HG03439 (cell line): ENCODE results near the gene PRR15L.
"Not testable (repeated sequence)": the region's sequence is repeated elsewhere in the genome, so short reads cannot be mapped to it uniquely, and the experiment has no call there.

Experiments
- ATAC-seq: cut with Tn5 transposase; IDR thresholded peaks from one replicate; pipeline ENCODE4 v1.9.1; 2021; ENCODE audit warnings: mild to moderate bottlenecking, moderate library complexity; ENCODE audit not compliant: unreplicated experiment

PRR15L gene

DNA sequence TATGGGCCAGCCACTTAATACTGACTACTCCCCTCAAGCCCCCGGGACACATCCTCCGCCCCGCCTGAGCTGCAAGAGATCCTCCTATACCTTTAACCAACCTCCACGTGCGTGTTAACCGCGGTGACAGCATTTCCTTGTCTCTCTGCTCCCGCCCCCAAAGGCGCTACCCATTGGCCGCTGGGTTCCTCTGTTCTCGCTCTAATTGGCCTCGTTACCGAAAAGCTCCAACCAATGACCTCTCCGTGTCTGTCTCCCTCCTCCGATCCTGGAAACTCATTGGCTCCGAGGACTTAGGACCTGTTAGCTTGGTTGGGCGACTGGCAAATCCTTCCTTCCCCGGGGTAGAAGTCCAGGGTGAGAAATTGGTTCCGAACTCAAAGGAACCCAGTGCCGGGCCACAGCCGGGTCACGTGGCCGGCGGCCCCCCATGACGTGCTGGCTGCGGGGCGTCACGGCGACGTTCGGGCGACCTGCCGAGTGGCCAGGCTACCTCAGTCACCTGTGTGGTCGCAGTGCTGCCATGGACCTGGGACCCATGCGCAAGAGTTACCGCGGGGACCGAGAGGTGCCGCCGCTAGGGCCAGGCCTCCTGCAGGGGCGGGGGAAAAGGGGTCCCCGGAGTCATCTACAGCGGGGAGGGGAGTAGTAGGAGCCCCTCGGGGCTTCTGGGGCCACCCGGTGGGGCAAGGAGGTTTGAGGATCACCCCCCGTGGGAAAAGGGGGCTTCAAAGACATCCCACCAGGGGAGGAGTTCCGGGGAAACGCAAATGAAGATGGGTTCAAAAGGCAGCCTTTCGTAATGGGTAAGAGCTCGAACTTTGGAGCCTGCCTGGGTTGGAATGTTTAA is 16.2 kb downstream of the PRR15L start, which contains the start of gene PNPO:
TSS of gene PNPO (plus strand) at position 326 of the 850 bp plus-strand sequence. CDS start at position 431, 105 bp downstream.
- peak; percentile 93 for ATAC-seq

- ATAC-seq, result no peak
These were observed 19.7 kb downstream of the PRR15L start for GRCh38 chr17:47937941-47938340.

DNA sequence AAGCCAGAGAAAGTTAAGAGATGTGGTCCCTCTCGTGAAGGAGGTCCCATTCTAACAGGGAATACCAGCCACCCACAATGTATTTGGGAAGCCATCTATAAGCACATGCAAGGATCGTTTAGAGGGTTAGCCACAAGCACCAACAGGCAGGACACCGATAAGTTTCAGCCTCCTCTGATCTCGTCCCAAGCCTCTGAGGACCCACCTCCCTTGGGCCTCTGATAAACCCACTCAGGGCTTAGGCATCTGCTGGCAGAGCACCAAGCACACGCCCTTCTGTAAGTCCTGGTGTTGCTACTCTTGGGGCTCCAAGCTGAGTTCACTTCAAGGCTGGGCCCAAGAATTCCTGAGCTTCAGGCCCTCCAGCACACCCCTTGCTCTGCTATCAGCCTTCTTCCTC is 21.7 kb downstream of the PRR15L start:
- ATAC-seq, result no peak

DNA sequence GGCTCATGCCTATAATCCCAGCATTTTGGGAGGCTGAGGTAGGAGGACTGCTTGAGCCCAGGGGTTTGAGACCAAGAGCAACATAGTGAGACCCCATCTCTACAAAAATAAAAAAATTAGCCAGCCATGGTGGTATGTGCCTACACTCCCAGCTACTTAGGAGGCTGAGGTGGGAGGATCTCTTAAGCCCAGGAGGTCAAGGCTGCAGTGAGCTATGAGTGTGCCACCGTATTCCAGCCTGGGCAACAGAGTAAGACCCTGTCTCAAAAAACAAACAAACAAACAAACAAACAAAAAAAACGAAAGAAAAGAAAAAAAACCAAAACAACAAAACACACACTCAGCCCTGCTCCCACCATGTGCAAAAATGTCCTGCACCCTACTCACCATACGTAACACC is 22.2 kb downstream of the PRR15L start:
- ATAC-seq, result not testable (repeated sequence)

DNA sequence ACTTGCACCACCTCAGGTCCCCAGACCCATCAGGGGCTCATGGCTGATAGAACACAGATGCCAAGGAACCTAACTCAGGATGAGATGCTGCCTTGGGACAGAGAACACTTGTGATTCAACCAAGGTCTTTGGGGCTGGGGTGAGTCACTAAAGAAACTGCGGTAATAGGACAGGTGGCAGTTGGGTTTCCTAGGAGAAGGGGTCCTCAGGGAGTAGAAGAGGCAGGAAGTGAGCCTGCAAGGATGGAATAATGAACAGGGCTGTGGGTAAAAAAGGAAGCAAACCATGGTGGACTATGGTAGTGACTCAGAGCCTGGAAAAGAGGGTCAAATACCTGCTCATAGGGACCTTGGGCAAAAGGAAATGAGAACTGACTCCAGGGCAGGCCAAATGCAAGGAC is 22.8 kb downstream of the PRR15L start:
- ATAC-seq, result no peak

- no peak for ATAC-seq
These were observed 25.8 kb downstream of the PRR15L start for GRCh38 chr17:47931848-47932247.

DNA sequence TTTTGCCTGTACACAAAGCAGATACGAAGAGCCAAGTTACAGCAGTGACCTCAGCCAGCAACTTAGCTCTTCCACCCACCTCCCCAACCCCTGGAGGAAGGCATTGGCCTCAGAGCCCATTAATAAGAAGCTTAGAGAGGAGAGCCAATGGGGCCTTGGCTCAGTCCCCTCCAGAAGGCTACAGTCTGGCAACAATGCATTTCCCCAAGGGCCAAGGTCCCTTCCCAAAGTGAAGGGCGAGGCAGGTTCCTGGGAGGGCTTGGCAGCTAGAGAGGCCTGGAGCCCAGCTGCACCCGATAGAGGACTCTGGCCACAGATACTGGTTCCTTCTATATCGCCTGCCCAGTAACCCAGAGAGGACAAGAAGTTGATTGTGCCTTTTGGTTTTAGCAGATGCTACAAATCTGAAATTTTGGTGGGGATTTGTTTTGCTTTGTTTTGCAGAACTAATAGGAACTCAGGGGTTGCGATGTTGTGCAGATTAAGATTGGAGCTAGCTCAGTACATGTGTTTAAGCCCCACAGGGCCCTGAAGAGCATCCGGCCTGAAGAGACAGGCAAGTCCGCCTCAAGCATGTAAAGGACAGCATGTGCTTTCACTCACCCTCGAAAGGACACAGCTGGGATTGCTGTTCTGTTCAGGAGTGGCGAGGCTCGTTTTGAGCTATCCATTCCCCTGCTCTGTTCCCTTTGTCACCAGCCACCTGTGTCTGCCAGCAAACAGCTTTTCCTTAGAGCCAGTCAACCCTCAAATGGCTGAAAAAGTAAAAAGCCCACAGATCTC is 28.3 kb downstream of the PRR15L start:
- ATAC-seq, result no peak

GRCh38 chr17:47928415-47928814 is 29.3 kb downstream of the PRR15L start:
- no peak for ATAC-seq

DNA sequence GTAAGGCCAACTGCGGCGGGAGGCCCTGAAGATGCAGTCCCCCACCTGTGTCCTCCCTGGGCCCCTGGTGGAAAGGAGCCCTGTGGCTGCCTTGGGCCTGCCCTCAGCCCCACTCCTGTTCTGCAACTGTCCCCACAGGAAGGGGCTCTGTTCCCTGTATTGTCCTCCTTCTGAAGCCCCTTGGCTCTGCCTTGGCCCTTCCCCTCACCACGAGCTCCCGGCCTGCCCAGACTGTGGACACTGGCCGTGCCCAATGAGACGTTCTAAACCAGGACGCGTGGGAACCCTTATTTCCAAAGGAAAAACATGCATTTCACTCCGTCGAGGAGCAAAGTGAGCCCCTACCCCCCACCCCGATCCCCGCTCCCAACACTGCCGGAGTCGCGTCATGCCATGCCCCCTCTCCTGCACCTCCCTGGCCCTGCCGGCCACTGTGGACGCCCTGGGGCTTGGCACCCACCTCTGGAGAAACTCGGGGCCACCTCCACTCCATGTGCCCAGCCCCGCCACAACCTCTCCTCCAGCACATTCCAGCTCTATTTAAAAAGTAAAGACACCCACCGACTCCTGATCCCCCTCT is 29.8 kb downstream of the PRR15L start:
- ATAC-seq, result no peak

DNA sequence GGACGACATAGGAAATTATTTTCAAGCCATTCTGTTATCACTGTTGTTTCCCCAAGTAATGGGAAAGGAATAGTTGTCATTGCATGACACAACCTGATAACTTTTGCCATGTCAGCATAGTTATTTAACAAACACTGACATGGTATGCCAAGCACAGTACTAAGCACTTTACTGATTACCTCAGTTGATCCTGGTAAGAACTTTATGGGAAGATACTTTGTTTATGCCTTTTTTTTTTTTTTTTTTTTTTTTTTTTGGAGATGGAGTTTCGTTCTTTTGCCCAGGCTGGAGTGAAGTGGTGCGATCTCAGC is 32.0 kb downstream of the PRR15L start:
- ATAC-seq, result no peak

DNA sequence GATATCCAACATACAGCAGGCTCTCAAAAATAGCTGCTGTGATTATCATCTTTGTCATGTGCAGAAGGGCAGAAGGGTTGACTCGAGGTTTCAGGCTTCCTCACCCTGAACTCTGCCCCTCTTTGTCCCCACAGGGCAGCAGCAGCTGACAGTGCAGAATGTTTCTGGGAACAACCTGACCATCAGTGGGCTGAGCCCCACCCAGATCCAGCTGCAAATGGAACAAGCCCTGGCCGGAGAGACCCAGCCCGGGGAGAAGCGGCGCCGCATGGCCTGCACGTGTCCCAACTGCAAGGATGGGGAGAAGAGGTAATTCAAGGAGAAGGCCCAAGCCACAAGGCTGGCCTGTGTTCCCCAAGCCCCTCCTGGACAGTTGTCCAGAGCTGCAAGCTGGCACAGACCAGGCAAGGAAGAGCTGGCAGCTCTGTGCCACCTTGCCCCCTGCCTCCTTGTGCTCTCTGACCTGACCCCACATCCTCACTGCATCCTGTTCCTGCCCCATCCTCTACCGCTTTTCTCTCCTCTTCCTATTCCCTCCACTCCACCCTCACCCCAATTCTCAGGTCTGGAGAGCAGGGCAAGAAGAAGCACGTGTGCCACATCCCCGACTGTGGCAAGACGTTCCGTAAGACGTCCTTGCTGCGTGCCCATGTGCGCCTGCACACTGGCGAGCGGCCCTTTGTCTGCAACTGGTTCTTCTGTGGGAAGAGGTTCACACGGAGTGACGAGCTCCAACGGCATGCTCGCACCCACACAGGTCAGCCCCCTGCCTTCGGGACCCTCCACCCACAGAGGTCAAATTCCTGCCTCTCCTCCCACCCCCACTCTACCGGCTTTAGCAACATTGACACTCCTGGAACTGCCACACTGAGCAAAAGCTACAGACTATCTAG is 32.7 kb downstream of the PRR15L start:
- ATAC-seq, result no peak

DNA sequence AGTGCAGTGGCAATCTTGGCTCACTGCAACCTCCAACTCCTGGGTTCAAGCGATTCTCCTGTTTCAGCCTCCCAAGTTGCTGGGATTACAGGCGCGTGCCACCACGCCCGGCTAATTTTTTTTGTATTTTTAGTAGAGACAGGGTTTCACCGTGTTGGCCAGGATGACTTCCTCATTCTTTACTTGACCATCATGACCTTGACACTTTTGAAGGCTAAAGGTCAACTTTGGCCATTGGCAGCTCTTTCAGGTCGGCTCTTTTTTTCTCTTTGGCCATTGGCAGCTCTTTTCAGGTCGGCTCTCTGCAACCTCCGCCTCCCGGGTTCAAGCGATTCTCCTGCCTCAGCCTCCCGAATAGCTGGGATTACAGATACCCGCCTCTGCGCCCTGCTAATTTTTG is 37.8 kb downstream of the PRR15L start:
- ATAC-seq, result not testable (repeated sequence)

DNA sequence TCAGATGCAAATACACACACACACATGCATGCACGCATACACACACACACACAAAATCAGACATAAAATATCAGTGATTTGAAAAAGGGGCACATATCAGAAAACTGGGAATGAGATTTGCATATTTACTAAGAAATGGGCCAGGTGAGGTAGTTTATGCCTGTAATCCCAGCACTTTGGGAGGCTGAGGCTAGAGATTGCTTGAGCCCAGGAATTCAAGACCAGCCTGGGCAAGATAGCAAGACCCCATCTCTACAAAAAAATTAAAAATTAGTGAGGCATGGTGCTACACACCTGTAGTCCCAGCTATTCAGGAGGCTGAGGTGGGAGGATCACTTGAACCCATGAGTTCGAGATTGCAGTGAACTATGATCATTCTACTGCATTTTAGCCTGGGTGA is 38.7 kb downstream of the PRR15L start:
- ATAC-seq, result no peak

GRCh38 chr17:47918006-47918405 is 39.7 kb downstream of the PRR15L start:
- ATAC-seq, result no peak

GRCh38 chr17:47917581-47917980 is 40.1 kb downstream of the PRR15L start:
- no peak for ATAC-seq

DNA sequence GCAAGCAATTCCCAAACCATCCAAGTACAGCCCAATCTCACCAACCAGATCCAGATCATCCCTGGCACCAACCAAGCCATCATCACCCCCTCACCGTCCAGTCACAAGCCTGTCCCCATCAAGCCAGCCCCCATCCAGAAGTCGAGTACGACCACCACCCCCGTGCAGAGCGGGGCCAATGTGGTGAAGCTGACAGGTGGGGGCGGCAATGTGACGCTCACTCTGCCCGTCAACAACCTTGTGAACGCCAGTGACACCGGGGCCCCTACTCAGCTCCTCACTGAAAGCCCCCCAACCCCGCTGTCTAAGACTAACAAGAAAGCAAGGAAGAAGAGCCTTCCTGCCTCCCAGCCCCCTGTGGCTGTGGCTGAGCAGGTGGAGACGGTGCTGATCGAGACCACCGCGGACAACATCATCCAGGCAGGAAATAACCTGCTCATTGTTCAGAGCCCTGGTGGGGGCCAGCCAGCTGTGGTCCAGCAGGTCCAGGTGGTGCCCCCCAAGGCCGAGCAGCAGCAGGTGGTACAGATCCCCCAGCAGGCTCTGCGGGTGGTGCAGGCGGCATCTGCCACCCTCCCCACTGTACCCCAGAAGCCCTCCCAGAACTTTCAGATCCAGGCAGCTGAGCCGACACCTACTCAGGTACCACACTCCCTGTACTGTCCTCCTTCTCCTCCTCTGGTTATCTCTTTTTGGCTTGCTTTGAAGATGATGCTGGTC is 41.0 kb downstream of the PRR15L start:
- no peak for ATAC-seq

DNA sequence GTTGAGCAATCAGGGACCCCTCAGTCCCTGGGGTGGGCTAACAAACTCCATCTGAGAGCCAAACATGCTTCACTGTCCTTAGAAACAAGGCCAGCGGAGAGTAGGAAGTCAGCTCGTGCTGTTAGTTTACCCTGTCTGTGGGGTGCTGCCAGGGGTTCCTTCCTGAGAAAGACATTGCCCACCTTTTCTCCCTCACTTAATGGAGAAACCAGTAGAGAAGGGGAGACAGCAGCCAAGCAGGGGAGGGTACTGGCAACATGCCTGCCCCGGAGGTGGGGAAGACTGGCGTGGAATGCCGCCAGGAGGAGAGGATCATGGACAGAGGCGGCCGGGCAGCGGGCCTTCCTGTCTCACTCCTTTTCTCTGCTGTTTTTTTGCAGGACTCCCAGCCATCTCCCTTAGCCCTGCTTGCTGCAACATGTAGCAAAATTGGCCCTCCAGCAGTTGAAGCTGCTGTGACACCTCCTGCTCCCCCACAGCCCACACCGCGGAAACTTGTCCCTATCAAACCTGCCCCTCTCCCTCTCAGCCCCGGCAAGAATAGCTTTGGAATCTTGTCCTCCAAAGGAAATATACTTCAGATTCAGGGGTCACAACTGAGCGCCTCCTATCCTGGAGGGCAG is 41.8 kb downstream of the PRR15L start:
- no peak for ATAC-seq

- no peak for ATAC-seq
These were observed 43.3 kb downstream of the PRR15L start for GRCh38 chr17:47914306-47914948.

- no peak for ATAC-seq
These were observed 44.6 kb downstream of the PRR15L start for GRCh38 chr17:47913050-47913449.
